ENCODE results near the gene RAB40C. TPM values are rescaled to one million over a fixed set of nuclear protein-coding genes. Genes with fewer than 3 reads are reported as not detected.

Gene RAB40C
- total and polyA plus RNA-seq, 9 of the 15 experiments (the other 6 are each of a cell fraction or from before 2014, with no cell fraction given), result 0.17 to 23.4 (median 8.7) TPM

DNA sequence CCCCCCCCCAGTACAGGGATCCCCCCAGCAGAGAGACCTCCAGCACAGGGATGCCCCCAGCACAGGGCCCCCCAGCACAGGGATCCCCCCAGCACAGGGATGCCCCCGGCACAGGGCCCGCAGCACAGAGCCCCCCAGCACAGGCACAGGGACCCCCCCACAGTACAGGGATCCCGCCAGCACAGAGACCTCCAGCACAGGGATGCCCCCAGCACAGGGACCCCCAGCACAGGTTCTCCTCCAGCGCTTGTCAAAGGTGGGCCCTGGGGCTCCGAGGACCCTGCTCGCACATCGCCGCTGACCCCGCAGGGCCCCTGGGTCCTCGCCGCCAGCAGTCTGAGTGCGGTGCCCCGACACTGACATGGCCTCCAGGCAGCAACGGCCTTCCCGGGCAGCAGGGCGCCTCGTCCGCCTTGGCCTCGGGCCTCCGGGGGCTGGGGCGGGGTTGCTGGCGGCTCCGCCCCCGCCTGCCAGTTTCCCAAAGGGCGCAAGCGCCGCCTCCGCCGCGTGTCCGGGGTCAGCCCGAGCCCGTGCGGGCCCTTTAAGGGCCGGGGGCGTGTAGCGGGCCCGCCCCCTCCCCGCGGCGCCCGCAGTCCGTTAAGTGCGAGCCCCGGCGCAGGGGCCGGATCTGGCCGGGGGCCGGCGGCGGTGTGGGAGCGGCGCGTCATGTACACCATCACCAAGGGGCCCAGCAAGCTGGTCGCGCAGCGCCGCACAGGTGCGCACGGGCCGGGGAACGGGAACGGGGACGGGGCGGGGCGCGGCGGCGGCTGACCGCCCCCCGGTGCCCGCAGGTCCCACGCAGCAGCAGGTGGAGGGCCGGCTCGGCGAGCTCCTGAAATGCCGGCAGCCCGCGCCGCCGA lies 51.7 kb downstream of the RAB40C start, which contains the start of gene MCRIP2 (continued):
- TF ChIP-seq GTF2E2 (tag; IDR thresholded peaks at IDR 0.05), result no peak; the same call in 1 of the 2 replicates
- TF ChIP-seq ARNT (IDR thresholded peaks at IDR 0.05), result no peak
- peak; percentile 85 to 86 for TF ChIP-seq NRF1 (conservative IDR thresholded peaks at IDR 0.05 in 1 of 2, IDR thresholded peaks at IDR 0.05 in 1 of 2)
- no peak for TF ChIP-seq SAP30 (IDR thresholded peaks at IDR 0.05; ENCODE audit: borderline replicate concordance, insufficient read depth, low read depth, low read length, poor library complexity, severe bottlenecking)
- no peak for TF ChIP-seq POLR2AphosphoS2 (IDR thresholded peaks at IDR 0.05; ENCODE audit: low read length)
- 0 out of 4 replicates have a peak, but pooled peaks of 1 of the 2 experiments have one; percentile 18 for TF ChIP-seq TEAD1 (CRISPR knock-in tag; IDR thresholded peaks at IDR 0.05)
- TF ChIP-seq ZNF184 (CRISPR knock-in tag; IDR thresholded peaks at IDR 0.05), result no peak
- TF ChIP-seq SP1 (CRISPR knock-in tag; IDR thresholded peaks at IDR 0.05), result peak; percentile 45; the same call in 1 of the 2 replicates
- no peak for TF ChIP-seq CREBBP (IDR thresholded peaks at IDR 0.05; ENCODE audit: low read depth, low read length)
- TF ChIP-seq ZNF561 (CRISPR knock-in tag; conservative IDR thresholded peaks at IDR 0.05), result no peak
- TF ChIP-seq ZBED1 (IDR thresholded peaks at IDR 0.05), result no peak
- no peak for TF ChIP-seq ILF3 (IDR thresholded peaks at IDR 0.05; ENCODE audit: borderline replicate concordance)
- TF ChIP-seq HDAC3 (IDR thresholded peaks at IDR 0.05; ENCODE audit: borderline replicate concordance, partially characterized antibody), result no peak
- TF ChIP-seq, protein P1, sequence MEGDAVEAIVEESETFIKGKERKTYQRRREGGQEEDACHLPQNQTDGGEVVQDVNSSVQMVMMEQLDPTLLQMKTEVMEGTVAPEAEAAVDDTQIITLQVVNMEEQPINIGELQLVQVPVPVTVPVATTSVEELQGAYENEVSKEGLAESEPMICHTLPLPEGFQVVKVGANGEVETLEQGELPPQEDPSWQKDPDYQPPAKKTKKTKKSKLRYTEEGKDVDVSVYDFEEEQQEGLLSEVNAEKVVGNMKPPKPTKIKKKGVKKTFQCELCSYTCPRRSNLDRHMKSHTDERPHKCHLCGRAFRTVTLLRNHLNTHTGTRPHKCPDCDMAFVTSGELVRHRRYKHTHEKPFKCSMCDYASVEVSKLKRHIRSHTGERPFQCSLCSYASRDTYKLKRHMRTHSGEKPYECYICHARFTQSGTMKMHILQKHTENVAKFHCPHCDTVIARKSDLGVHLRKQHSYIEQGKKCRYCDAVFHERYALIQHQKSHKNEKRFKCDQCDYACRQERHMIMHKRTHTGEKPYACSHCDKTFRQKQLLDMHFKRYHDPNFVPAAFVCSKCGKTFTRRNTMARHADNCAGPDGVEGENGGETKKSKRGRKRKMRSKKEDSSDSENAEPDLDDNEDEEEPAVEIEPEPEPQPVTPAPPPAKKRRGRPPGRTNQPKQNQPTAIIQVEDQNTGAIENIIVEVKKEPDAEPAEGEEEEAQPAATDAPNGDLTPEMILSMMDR (IDR thresholded peaks at IDR 0.05 in 2 of 3, conservative IDR thresholded peaks at IDR 0.05 in 1 of 3; ENCODE audit: insufficient read depth in 2 of 3, low read depth in 1 of 3, low read length in 3 of 3), result no peak
- TF ChIP-seq SMC3 (conservative IDR thresholded peaks at IDR 0.05; ENCODE audit: insufficient read depth, low read depth, low read length), result no peak
- TF ChIP-seq MEF2A (IDR thresholded peaks at IDR 0.05; ENCODE audit: control insufficient read depth, low read depth, low read length), result no peak
- TF ChIP-seq ZNF133 (CRISPR knock-in tag; IDR thresholded peaks at IDR 0.05), result no peak
- no peak for TF ChIP-seq ZNF707 (CRISPR knock-in tag; conservative IDR thresholded peaks at IDR 0.05)
- TF ChIP-seq, protein P2, sequence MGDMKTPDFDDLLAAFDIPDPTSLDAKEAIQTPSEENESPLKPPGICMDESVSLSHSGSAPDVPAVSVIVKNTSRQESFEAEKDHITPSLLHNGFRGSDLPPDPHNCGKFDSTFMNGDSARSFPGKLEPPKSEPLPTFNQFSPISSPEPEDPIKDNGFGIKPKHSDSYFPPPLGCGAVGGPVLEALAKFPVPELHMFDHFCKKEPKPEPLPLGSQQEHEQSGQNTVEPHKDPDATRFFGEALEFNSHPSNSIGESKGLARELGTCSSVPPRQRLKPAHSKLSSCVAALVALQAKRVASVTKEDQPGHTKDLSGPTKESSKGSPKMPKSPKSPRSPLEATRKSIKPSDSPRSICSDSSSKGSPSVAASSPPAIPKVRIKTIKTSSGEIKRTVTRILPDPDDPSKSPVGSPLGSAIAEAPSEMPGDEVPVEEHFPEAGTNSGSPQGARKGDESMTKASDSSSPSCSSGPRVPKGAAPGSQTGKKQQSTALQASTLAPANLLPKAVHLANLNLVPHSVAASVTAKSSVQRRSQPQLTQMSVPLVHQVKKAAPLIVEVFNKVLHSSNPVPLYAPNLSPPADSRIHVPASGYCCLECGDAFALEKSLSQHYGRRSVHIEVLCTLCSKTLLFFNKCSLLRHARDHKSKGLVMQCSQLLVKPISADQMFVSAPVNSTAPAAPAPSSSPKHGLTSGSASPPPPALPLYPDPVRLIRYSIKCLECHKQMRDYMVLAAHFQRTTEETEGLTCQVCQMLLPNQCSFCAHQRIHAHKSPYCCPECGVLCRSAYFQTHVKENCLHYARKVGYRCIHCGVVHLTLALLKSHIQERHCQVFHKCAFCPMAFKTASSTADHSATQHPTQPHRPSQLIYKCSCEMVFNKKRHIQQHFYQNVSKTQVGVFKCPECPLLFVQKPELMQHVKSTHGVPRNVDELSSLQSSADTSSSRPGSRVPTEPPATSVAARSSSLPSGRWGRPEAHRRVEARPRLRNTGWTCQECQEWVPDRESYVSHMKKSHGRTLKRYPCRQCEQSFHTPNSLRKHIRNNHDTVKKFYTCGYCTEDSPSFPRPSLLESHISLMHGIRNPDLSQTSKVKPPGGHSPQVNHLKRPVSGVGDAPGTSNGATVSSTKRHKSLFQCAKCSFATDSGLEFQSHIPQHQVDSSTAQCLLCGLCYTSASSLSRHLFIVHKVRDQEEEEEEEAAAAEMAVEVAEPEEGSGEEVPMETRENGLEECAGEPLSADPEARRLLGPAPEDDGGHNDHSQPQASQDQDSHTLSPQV (IDR thresholded peaks at IDR 0.05), result peak; percentile 2; the same call in 1 of the 2 replicates
- no peak for TF ChIP-seq PHB2 (IDR thresholded peaks at IDR 0.05; ENCODE audit: low read depth)
- no peak for TF ChIP-seq MIER1 (IDR thresholded peaks at IDR 0.05; ENCODE audit: low read depth)
- TF ChIP-seq, protein P3, sequence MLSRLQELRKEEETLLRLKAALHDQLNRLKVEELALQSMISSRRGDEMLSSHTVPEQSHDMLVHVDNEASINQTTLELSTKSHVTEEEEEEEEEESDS (CRISPR knock-in tag; IDR thresholded peaks at IDR 0.05), result no peak
- no peak for TF ChIP-seq MTF1 (CRISPR knock-in tag; IDR thresholded peaks at IDR 0.05; ENCODE audit: borderline replicate concordance)
